Glutamatergic neuron (in vitro differentiated cells): ENCODE results near the gene PRRX2. TPM values are rescaled to one million over a fixed set of nuclear protein-coding genes. Genes with fewer than 3 reads are reported as not detected.
A peak's percentile ranks its signal among the peaks of the same experiment; 100 is the strongest.

Experiments used
- DNase-seq: peaks from one replicate; pipeline ENCODE4 v3.0.0; 2022
- H3K27ac Mint-ChIP-seq: one replicate; pipeline ENCODE4 v1.8.0; 2020; ENCODE audit warnings: mild to moderate bottlenecking, mixed read lengths, inconsistent platforms; ENCODE audit not compliant: unreplicated experiment
- H3K27me3 Mint-ChIP-seq: one replicate; pipeline ENCODE4 v1.8.0; 2020; ENCODE audit warnings: mild to moderate bottlenecking, moderate library complexity, mixed read lengths, inconsistent platforms; ENCODE audit not compliant: unreplicated experiment
- H3K36me3 Mint-ChIP-seq: one replicate; pipeline ENCODE4 v1.8.0; 2020; ENCODE audit warnings: mild to moderate bottlenecking, mixed read lengths, inconsistent platforms; ENCODE audit not compliant: unreplicated experiment
- H3K4me1 Mint-ChIP-seq: one replicate; pipeline ENCODE4 v1.8.0; 2020; ENCODE audit warnings: mild to moderate bottlenecking, low read depth, mixed read lengths, inconsistent platforms; ENCODE audit not compliant: unreplicated experiment
- H3K4me3 Mint-ChIP-seq: one replicate; pipeline ENCODE4 v1.8.0; 2020; ENCODE audit warnings: mild to moderate bottlenecking, mixed read lengths, inconsistent platforms; ENCODE audit not compliant: unreplicated experiment
- H3K9me3 Mint-ChIP-seq: one replicate; pipeline ENCODE4 v1.8.0; 2020; ENCODE audit warnings: mild to moderate bottlenecking, moderate library complexity, mixed read lengths, inconsistent platforms; ENCODE audit not compliant: unreplicated experiment
- total RNA-seq: library from RNA; stranded (reverse); fragmentation: NEBNext Ultra II Directional; extraction: Animal tissue kit (Norgen Biotek cat#: 25700); gene quantifications from one replicate; pipeline ENCODE4 v1.2.1, GENCODE V29; 2021; ENCODE audit not compliant: unreplicated experiment
- TF ChIP-seq, protein P1 (sequence below): fragments of 200-600 bp; sonication (generic); IDR thresholded peaks from one replicate; pipeline ENCODE4 v1.5.0; 2021; ENCODE audit not compliant: partially characterized antibody, unreplicated experiment

Gene PRRX2
- total RNA-seq, 1 donor from 2014 or later: 2.3 TPM

GRCh38 chr9:129640871-129641749 is 24.3 kb upstream of the PRRX2 start:
- H3K4me3 Mint-ChIP-seq: peak overlapping the region; percentile 93
- no peaks in the 10 kb centered on the region for H3K36me3 Mint-ChIP-seq
- peaks cover 4% of the 10 kb centered on the region for H3K4me1 Mint-ChIP-seq
- DNase-seq: no peak
- TF ChIP-seq, protein P1, sequence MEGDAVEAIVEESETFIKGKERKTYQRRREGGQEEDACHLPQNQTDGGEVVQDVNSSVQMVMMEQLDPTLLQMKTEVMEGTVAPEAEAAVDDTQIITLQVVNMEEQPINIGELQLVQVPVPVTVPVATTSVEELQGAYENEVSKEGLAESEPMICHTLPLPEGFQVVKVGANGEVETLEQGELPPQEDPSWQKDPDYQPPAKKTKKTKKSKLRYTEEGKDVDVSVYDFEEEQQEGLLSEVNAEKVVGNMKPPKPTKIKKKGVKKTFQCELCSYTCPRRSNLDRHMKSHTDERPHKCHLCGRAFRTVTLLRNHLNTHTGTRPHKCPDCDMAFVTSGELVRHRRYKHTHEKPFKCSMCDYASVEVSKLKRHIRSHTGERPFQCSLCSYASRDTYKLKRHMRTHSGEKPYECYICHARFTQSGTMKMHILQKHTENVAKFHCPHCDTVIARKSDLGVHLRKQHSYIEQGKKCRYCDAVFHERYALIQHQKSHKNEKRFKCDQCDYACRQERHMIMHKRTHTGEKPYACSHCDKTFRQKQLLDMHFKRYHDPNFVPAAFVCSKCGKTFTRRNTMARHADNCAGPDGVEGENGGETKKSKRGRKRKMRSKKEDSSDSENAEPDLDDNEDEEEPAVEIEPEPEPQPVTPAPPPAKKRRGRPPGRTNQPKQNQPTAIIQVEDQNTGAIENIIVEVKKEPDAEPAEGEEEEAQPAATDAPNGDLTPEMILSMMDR: no peak
- H3K27me3 Mint-ChIP-seq: peaks cover 16% of the 10 kb centered on the region
- peaks cover 8% of the 10 kb centered on the region for H3K9me3 Mint-ChIP-seq
- peak overlapping the region; percentile 62 for H3K27ac Mint-ChIP-seq

DNA sequence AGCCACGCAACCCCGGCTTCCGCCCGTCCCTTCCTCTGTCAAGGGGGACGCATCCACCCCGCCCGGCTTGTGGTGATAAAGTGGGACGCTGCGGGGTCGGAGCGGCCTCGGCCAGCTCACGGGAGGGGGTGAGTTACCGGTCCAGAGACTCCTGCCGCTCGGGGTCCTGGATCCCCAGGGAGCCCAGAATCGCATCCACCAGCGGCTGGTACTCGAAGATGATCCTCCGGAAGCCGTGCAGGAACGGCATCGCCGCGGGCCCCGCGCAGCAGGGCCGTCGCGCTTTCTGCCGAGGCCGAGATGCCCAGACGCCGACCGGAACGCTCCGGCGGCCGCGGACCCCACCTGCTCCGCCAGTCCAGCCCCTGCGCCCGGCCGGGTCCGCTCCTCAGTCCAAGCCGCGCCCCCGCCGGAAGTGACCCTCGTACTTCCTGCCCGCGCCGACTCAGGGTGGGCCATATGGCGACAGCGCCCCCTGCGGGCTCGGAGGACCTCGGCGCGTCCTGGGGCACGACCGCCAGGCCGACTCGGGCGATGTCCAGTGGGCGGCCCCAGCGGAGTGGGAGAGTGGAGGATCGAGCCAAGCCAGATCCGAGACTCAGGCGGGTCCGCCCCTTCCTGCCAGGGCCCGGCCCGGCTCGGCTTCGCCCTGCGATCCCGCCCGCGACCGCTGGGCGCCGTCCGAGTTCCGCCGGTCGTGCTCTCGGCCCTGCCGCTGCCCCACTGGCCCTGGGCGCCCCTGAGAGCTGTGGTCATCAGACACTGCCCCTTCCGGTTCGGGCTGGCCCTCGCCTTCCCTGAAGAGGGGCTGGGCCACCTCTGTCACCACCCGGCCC is 23.5 kb upstream of the PRRX2 start, which contains the start of gene ASB6:
ASB6 (minus strand) TSS at position 402 of the 836 bp plus-strand sequence; CDS start at position 250, 152 bp downstream.
- H3K9me3 Mint-ChIP-seq: peaks cover 11% of the 10 kb centered on the region
- peaks cover 18% of the 10 kb centered on the region for H3K27me3 Mint-ChIP-seq
- H3K4me1 Mint-ChIP-seq: peaks cover 4% of the 10 kb centered on the region
- DNase-seq: peak; percentile 100
- peak within 1 kb of the TSS; percentile 77 for H3K27ac Mint-ChIP-seq
- no peaks in the 10 kb centered on the region for H3K36me3 Mint-ChIP-seq
- TF ChIP-seq, protein P1: peak; percentile 100
- H3K4me3 Mint-ChIP-seq: peak within 1 kb of the TSS; percentile 93

- peaks cover 4% of the 10 kb centered on the region for H3K4me1 Mint-ChIP-seq
- no peaks in the 10 kb centered on the region for H3K36me3 Mint-ChIP-seq
- H3K4me3 Mint-ChIP-seq: no peak overlapping the region
- peaks cover 5% of the 10 kb centered on the region for H3K9me3 Mint-ChIP-seq
- H3K27me3 Mint-ChIP-seq: peaks cover 7% of the 10 kb centered on the region
- no peak for DNase-seq
- no peak overlapping the region for H3K27ac Mint-ChIP-seq
- TF ChIP-seq, protein P1: no peak
These were observed 21.7 kb upstream of the PRRX2 start for GRCh38 chr9:129643706-129644105.

DNA sequence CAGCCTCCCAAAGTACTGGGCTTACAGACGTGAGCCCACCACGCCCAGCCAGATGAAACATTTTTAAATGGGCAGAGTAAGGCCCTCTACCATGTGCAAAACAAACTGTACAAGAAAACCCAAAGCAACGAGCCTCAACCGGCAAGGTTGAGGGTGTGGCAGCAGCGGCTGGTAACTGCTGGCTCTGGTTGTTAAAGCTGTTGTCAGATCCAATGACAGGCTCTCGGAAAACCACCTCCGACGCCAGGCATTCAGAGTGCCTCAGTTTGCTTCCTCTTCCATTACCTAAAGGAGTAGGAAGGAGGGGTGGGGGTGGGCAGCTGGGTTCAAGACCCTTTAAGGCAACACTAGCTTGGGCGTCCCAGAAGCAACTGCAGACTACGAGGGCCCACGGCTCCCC is 21.1 kb upstream of the PRRX2 start:
- Mint-ChIP-seq H3K27ac (no peak overlapping the region), H3K9me3 (peaks cover 5% of the 10 kb centered on the region), H3K4me3 (no peak overlapping the region), H3K4me1 (peaks cover 4% of the 10 kb centered on the region), H3K36me3 (no peaks in the 10 kb centered on the region), H3K27me3 (peaks cover 7% of the 10 kb centered on the region)
- no peak for DNase-seq
- TF ChIP-seq, protein P1: no peak

DNA sequence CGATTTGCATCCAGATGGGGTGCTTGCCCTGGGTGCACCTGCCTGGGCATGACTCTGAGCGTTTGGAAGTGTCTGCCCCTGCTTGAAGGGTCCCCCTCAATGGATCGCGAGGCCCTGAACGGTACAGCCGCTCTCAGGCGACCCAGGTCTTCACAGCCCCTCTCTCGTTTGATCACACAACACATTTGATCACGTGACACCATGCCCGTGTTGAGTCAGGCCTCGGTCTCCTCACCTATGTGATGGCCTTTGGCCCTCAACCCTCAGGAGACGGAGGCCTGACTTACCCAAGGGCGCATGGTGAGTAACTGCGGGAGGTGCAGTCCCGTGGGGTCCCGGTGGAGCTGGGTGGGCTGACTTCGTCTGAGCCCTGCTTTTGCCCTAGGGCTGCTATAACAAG is 20.5 kb upstream of the PRRX2 start:
- DNase-seq: no peak

More for the DNA sequence above, 20.5 kb upstream of the PRRX2 start:
- Mint-ChIP-seq H3K27ac (no peak overlapping the region), H3K27me3 (peaks cover 7% of the 10 kb centered on the region), H3K4me1 (peaks cover 4% of the 10 kb centered on the region), H3K36me3 (no peaks in the 10 kb centered on the region), H3K4me3 (no peak overlapping the region), H3K9me3 (peaks cover 5% of the 10 kb centered on the region)
- TF ChIP-seq, protein P1: no peak
